COLO829 (cell line): ENCODE results near the gene CATSPERE.
A peak's percentile ranks its signal among the peaks of the same experiment; 100 is the strongest.
"Not testable (repeated sequence)": the region's sequence is repeated elsewhere in the genome, so short reads cannot be mapped to it uniquely, and the experiment has no call there.

Experiments used
- DNase-seq: peaks from one replicate; pipeline ENCODE4 v3.0.0; 2012; ENCODE audit warnings: low spot score

Gene CATSPERE

DNA sequence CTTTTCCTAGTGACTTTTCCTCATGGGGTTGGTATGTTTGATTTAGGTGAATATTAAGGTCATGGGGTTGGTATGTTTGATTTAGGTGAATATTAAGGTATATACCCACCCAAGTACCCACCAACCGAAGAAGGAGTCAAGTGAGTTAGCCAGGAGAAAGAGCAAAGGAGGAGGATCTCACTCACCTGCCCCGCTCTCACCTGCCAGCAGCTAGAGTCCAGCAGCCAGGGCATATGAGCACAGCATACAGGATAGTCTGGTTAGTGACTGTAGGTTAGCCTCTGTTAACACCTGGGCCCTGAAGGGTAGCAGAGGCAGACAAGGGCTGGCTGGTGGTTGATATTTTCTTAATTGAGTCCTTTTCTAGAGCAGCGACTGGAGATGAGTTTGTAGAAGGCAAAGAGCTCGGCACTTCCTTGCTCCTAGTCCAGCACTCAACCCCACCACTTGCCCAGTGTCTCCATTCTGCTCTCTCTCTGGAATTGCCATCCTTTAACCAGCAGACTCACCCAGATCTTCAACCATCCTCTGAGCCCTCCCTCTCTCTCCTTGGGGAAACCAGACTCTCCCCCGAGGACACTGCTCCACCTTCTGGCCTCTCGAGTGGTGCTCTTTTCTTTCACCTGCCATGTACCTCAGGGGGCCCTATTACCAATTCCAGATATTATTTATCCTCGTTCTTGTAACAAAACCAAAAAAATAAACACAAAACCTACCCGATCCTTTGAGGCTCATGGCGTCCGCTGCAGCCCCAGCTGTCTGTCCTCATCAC, 175.6 kb downstream of the CATSPERE start:
- no peak for DNase-seq

DNA sequence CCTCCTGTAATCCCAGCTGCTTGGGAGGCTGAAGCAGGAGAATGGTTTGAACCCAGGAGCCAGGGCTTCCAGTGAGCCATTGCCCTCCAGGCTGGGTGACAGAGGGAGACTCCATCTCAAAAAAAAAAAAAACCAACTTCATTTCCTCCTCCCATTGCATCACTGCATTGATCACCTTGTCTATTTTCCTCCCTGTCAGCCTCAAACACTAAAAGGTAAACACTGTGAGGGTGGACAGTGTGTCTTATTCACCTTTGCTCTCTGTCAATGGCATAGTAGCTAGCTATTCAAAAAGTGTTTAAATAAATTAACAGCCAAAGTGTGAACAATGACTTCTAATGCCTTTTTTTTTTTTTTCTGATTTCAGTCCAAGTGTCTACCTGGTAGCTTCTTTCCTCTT, 178.5 kb downstream of the CATSPERE start:
- no peak for DNase-seq

DNA sequence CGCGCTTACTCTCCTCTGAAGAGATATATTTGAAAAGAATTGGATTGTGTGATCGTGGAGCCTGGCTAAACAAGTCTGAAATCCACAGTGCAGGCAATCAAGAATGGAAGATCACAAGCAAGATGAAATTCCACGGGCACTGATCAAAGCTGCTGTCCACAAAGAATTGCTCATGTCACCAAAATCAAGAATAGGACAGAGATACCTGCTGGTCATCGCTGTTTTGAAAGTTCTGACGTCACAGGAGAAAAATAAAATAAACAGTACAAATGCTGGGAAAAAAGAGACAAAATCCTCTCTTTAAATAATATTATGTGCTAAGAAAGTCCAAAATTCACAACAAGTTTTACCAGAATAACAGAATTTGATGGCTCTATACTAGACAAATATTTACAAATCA, 179.8 kb downstream of the CATSPERE start:
- DNase-seq, result no peak

DNA sequence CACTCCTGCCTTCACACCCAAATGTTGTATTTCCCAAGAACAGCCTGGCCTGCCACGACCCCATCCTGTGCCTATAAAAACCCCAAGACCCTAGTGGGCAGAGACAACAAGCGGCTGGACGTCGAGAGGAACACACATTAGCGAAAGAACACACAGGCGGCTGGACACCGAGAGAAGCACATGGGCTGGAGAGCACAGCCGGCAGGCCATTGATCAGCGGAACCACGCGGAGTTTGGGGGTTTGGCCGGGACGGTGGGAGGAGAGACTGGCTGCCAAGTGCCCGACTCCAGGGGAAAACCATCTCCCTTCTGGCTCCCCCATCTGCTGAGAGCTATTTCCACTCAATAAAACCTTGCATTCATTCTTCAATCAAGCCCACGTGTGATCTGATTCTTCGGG, 181.5 kb downstream of the CATSPERE start:
- no peak for DNase-seq

DNA sequence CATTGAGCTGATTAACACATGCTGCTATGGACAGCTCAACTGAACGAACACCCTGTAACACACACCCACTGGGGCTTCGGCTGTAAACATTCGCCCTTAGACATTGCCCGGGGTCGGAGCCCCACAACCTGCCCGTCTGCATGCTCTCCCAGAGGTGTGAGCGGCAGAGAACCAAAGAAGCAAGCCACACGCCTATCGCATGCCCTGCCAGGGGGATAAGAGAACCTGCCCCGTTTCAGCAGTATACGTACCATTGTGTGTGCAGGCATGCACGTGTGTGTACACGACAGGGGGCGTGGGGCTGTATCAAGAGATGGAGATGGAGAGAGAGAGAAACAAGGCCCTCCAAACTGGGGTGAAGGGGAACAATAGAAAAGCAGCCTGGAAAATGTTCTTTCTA, 181.9 kb downstream of the CATSPERE start:
- DNase-seq, result no peak

DNA sequence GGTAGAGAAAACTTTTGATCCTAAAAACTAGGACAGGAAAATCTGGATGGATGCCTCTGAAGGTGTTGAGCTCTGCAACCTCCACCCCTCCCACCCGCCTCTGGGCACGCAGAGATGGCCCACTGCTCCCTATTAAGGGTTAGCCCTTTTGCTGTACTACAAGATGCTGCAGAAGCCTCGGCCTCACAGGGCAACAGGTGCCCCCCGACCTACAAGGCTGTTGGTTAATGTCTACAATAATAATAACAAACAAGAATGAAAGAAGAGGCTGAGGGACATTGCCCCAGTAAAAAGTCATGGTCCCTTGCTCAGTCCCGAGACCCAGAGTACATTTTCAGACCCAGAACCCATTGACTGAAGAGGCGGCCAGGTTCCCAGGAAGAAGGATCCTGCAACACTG, 184.3 kb downstream of the CATSPERE start:
- no peak for DNase-seq

DNA sequence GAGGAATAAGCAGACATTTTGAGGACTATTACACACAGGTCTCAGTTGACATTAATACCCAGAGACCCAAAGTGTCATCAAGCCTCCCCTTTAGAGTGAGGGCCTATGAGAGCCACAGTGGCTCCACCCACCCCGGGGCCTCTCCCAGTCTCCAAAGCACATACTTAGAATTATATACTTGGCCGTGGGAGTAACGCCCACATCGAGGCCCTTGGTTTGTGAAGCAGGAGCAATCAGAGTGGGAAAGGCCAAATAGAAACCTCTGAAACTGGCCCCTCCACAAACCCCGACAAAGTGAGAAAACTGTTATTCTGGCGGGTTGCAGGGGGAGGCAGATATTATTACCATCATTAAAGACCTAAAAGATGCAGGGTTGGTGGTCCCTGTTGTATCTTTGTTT, 184.8 kb downstream of the CATSPERE start:
- DNase-seq, result no peak

DNA sequence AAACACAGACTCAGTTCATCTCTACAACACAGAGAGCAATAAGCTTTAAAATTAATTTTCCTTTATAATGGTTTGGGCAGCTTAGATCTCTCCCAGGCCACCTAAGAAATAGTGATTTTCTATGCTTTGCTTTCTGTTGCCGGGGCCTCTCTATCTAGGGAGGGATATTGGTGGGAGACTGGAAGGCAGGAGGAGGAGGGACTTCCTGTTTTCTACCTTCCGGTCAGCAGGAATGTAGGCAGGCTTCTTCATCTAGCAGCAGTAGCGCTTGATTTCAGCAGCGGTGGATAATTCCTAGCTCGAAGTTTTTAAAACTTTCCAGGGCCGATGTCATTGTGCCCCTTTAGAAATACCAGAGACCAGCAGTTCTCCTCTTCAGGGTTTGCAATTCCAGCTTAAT, 186.7 kb downstream of the CATSPERE start:
- DNase-seq, result no peak

DNA sequence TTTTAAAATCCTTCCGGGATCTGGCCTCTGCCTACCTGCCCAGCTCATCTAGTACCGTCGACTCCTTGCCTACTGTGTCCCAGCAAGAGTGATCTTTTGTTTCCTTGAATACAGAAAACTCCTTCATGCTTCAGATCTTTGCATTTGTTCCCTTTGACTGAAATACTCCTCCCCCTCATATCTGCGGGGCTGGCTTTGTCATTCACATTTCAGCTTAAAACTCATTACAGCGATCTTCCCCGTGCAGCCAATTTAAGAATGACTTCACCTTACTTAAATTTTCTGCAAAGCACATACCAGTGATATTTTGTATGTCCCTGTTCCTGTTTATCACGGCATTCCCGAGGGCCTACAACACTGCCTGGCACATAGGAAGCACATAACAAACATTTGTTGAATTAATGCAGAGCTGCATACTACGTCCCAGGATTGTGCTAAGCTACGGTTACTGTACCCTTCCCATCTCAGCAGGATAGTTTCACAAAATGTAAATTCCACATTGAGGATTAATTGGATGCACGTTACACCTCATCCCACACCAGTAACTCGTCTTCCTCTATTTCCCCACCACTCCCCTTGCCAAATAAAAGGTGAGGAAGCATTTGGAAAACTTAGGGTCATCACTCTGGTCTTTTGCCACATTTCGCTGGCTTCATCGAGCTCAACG, 191.0 kb downstream of the CATSPERE start:
- DNase-seq, result no peak

DNA sequence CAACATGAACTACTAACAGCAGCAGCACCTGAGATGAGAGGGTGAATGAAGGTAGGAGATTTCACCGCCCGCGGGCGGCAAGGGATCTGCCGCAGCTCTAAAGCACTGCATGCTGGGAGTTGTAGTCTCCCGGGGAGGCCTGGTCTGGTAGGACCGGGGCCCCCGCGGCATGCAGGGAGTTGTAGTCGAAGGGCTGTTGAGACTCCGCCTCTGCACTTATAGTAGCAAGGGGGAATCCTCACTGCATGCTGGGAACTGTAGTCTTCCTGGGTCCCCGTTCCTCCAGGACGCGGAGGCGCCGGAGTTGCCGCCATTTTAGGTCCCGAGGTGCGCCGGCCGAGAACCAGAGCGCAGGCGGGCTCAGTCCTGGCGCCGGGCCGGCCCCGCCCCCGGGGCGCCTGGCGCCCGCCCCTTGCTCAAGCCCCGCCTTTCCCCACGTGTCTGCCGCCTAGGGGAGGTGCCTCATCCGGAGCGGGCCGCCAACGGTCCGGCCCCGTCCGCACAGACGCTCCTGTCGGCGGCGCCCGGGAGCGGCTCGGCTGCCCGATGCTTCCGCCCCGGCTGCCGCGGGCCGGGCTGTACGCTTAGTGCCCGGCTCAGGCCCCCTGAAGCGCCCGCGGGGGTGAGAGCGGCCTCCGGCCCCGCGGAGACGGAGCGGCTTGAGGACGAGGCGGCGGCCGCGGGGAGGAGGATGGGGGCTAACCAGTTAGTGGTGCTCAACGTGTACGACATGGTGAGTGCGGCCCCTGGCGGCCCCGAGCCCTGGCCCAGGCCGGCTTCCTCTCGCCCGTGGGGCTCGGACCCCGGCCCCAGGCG, 191.8 kb downstream of the CATSPERE start, which contains the start of gene DESI2:
TSS of gene DESI2 (plus strand) at position 504 of the 816 bp plus-strand sequence. CDS start at position 692, 188 bp downstream.
- DNase-seq, result peak; percentile 99

DNA sequence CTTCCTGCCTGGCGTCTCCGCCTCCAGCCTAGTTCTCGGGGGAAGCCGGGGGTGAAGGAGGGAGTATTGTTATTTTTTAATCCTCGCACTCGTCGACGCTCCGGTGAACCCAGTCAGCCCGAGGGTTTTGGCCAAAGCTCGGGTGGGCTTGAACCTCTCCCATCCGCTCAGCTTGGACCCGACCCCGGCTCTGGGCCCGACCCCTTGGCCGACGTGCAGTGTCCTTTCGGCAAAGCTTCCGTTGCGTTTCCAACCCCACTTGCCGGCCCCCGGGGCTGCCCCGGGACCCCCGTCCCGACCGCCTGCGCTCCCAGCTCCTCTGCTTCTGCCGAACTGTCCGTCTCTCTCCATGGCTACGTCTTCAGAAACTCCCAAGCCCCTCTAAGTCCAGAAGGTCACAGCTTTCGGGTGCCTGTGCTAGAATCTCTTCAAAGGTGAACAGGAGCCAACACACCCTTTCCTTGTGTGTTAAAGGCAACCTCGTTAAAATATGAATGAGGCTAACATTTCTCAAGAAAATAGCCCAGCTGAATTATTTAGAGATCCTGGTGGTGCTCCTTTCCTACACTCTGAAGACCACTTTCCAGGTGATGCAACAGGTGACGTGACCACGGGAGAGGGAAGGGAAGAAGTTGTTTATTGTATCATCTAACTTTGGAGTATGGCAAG, 192.5 kb downstream of the CATSPERE start:
- no peak for DNase-seq

DNA sequence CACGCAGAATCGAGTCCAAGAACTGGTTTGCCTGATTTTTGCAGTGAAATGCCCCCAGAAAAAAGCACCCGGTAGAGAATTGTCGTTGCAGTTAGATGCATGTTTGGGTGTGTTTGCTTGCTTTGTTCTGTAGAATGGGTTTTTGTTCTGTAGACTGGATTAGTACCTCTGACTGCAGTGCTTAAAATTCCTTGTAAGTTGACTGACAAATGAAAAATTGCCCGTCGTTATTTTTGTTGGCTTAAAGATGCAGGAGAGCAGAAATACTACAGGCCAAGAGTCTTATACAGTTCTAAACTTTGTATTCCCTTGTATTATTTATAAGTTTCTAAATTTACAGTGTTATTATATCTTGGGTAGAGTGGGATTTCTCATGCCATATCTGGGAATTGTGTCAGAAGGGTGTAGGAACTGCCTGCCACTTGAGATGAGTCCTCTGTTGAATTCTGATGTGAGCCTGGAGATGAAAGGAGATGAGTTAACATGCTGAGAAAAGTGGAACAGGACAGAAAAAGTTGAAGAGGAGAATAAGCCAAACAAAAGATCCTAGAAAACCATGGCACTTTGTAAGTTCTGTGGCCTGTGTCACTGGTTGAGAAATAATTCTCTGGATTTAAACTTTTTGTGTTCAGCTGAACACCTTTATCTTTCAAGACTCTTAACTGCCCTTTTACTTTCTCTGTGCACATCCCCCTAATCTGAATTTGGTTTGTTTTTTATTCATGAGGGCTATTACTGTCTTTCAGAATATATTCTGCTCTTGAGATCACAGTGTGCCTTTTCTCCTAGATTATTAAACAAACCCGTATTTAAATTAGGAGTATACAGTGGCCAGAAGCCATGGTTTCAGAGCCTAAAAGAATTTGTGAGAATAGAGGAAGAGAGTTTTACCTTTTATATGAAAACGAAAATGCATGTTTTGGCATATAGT, 193.3 kb downstream of the CATSPERE start:
- peak; percentile 40 for DNase-seq

DNA sequence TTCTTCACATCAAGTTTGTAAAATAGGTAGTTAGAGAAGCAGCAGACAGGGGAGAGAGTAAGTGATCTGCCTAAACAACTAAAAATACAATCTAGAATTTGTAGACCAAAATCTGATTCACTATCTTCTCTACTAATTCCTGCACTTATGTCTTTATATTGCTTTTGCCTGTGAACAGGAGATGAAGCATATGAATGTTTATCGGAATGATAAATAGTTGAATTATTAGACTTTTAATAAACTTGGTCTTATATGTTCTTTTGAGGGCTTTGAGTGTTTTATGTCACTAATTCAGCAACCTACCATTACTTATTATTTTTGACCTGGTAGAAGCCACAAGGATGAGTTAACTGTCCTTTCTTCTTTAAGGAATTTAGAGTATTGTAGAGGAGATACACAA, 194.1 kb downstream of the CATSPERE start:
- no peak for DNase-seq

DNA sequence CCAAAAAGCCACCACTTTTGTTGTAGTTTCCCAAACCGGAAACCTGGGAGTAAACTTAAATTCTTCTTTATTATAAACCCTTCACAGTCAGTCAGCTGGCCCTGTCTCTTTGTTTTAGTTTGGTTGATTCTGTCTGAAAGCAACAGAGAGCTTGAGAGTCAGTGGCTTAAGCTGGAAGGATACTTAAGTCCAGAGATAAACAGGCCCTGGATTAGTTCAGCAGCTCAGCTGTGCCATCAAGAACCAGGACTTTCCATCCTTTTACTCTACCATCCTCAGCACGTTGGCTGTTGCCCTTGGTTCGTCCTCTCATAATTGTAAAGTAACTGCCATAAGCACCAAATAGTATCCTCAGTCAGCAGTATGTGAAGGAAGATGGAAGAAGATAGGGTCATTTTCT, 196.3 kb downstream of the CATSPERE start:
- no peak for DNase-seq

DNA sequence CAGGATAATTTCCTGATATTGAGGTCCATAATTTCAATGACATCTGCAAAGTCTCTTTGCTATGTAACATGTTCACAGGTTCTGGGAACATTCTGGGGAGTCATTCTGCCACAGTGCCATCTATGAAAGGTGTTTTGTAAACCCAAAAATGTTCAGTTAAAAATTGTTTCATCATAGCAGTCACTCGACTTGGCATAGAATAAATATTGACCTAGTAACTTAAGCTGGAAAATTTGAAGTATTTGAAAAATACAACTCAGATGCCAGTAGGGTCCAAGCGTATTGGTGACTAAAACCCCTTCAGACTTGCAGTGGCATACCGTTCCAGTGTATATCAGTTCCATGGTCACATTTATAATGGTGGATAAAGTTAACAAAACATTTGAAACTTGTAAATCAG, 198.6 kb downstream of the CATSPERE start:
- DNase-seq, result no peak

DNA sequence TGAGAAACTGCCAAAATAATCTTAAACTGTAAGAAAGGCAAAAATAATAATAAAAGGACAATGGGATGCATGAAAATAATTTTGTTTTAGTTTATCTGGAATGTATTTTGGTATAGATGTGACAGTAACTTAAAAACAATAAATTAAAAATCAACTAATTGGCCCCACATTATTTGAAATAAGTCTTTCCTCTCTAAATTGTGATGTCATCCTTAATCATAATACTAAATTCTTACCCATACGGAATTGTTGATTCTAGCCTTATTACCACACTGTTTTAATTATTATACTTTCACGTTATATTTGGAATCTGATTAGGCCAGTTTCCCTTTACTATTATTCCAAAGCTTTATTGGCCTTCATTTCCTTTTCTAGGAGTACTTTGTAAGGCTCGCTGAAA, 199.5 kb downstream of the CATSPERE start:
- DNase-seq, result no peak

DNA sequence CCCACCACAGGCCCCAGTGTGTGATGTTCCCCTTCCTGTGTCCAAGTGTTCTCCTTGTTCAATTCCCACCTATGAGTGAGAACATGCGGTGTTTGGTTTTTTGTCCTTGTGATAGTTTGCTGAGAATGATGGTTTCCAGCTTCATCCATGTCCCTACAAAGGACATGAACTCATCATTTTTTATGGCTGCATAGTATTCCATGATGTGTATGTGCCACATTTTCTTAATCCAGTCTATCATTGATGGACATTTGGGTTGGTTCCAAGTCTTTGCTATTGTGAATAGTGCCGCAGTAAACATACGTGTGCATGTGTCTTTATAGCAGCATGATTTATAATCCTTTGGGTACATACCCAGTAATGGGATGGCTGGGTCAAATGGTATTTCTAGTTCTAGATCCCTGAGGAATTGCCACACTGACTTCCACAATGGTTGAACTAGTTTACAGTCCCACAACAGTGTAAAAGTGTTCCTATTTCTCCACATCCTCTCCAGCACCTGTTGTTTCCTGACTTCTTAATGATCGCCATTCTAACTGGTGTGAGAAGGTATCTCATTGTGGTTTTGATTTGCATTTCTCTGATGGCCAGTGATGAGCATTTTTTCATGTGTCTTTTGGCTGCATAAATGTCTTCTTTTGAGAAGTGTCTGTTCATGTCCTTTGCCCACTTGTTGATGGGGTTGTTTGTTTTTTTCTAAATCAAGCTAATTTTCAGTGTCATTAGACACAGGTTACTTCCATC, 200.7 kb downstream of the CATSPERE start:
- DNase-seq, result not testable (repeated sequence)

DNA sequence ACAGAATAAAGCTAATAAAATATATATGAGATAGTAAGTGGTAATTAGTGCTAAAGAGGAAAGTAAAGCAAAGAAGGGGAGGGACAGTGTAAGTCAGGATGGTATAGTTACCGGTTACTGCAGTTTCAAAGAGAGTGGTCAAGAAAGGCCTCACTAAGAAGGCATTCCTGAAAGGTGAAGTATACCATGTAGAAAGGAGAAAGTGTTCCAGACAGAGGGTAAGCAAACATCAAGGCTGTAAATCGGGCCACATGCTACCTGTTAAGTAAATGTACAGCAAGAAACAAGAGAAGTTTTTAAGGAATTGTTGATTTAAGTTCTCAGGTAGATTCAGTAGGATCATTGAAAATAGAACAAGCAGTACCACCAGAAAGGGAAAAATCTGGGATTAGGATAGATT, 201.5 kb downstream of the CATSPERE start:
- DNase-seq, result no peak

DNA sequence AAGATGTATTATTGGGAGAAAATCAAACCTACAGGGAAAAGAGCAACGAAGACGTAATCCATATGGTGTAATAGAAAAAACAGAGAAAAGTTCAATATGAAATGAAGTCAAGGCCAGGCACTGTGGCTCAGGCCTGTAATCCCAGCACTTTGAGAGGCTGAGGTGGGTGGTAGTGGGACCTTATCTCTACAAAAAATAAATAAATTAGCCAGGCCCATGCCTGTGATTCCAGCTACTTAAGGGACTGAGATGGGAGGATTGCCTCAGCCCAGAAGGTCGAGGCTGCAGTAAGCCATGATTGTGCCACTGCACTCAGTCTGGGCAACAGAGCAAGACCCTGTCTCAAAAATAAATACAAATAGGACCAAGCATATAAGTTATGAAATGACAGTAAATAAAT, 203.3 kb downstream of the CATSPERE start:
- DNase-seq, result no peak

DNA sequence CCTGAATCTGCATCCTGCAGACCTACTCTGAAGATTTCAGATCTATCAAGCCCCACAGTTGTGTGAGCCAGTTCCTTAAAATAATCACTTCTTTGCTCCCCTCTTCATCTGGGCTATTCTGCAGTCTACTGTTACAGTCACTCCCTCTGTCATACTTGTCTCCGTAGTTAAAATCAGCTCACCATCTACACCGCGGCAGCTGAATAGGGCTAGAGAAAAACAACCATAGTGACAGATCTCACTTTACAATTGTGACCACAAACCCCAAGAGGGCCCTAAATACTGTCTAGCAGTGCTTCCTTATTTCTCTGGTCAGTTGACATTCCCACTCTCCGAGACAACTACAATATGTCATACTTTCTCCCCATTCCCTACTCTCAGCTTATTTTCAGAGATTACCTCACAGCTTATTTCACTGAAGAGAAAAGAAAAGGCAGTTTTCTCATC, 204.7 kb downstream of the CATSPERE start:
- no peak for DNase-seq
